Suppressor macrophage treated with lipopolysaccharide for 4 hours (primary cell): ENCODE data around the gene AKT1.

Source experiments
- DNase-seq: peaks from one replicate; pipeline ENCODE4 v3.0.0-alpha.2; 2020

Gene AKT1

GRCh38 chr14:104784846-104785707 is 10.5 kb downstream of the AKT1 start:
- no peak for DNase-seq

- DNase-seq: no peak
These were observed 11.4 kb downstream of the AKT1 start for GRCh38 chr14:104784218-104784568.

GRCh38 chr14:104783484-104784217 is 11.9 kb downstream of the AKT1 start:
- DNase-seq: no peak

GRCh38 chr14:104782808-104783139 is 12.8 kb downstream of the AKT1 start:
- DNase-seq: no peak

- no peak for DNase-seq
These were observed 13.3 kb downstream of the AKT1 start for GRCh38 chr14:104782086-104782807.

GRCh38 chr14:104781271-104782077 is 14.1 kb downstream of the AKT1 start:
- DNase-seq: no peak

GRCh38 chr14:104780513-104781030 is 15.0 kb downstream of the AKT1 start:
- DNase-seq: no peak

GRCh38 chr14:104779776-104780512 is 15.6 kb downstream of the AKT1 start:
- DNase-seq: no peak

- no peak for DNase-seq
These were observed 16.7 kb downstream of the AKT1 start for GRCh38 chr14:104778694-104779331.

GRCh38 chr14:104777808-104778249 is 17.7 kb downstream of the AKT1 start:
- no peak for DNase-seq

GRCh38 chr14:104776961-104777807 is 18.4 kb downstream of the AKT1 start:
- DNase-seq: no peak

GRCh38 chr14:104776481-104776880 is 19.1 kb downstream of the AKT1 start:
- no peak for DNase-seq

GRCh38 chr14:104775073-104775489 is 20.5 kb downstream of the AKT1 start:
- DNase-seq: no peak

- no peak for DNase-seq
These were observed 21.0 kb downstream of the AKT1 start for GRCh38 chr14:104774453-104775072.

- no peak for DNase-seq
These were observed 21.8 kb downstream of the AKT1 start for GRCh38 chr14:104773505-104774452.

- no peak for DNase-seq
These were observed 22.6 kb downstream of the AKT1 start for GRCh38 chr14:104772707-104773504.

- DNase-seq: no peak
These were observed 23.4 kb downstream of the AKT1 start for GRCh38 chr14:104771918-104772706.
